Suprapubic skin (tissue), 4 donors: ENCODE results near the gene RFFL.

Experiments
- EP300 ChIP-seq: sonication (generic); formaldehyde crosslinking; IDR thresholded peaks from one replicate; pipeline ENCODE4 v1.6.1; 2017; ENCODE audit warnings: antibody characterized with exemption
- POLR2A ChIP-seq, 2 donors: fragments of 450-650 bp; IDR thresholded peaks; one replicate each; pipeline ENCODE4 v1.6.1; 2017; ENCODE audit warnings: antibody characterized with exemption in 2 of 2, mild to moderate bottlenecking in 2 of 2, moderate library complexity in 2 of 2
- POLR2AphosphoS5 ChIP-seq, 3 donors: sonication (generic); formaldehyde crosslinking; IDR thresholded peaks; one replicate each; pipeline ENCODE4 v1.6.1; 2017; ENCODE audit warnings: antibody characterized with exemption in 3 of 3
- TF ChIP-seq, protein P1 (sequence below), 2 donors: fragments of 200-600 bp in 1 of 2; fragments of 450-650 bp in 1 of 2; sonication (generic) in 1 of 2; IDR thresholded peaks; one replicate each; pipeline ENCODE4 v1.5.1; 2016 to 2019; ENCODE audit warnings: antibody characterized with exemption in 2 of 2, mild to moderate bottlenecking in 1 of 2, moderate library complexity in 1 of 2

DNA sequence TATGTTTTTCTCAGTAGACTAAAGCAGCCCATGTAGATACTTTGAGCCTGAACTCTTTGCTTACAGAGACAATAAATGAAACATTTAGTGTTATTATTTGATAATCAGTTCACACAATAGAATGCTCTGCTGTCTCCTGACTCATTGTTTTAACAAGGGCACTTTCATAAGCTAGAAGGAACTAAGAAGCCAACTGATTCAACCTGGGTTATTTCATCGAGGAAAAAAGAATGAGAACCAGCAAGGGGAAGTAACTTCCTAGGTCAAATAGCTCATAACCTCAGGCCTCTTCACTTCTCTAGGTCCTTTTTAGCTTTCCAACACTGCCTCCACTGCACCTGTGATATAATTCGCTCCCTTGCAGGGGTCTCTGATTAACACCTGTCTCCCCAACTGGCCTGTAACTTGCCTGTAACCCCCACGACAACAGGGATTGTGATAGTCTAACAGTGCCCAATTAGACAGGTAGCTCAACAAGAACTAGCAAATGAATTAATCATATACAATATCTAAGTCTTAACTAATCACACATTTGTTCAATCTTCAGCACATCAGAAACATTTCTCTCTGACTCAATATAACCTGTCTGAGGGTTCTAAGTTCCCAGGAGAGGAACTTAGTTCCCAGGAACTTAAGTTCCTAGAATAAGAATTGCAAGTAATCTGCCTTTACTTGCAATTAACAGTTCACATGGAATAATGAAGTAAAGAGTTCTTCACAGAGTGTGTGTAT, 34.8 kb downstream of the RFFL start:
- TF ChIP-seq, protein P1, sequence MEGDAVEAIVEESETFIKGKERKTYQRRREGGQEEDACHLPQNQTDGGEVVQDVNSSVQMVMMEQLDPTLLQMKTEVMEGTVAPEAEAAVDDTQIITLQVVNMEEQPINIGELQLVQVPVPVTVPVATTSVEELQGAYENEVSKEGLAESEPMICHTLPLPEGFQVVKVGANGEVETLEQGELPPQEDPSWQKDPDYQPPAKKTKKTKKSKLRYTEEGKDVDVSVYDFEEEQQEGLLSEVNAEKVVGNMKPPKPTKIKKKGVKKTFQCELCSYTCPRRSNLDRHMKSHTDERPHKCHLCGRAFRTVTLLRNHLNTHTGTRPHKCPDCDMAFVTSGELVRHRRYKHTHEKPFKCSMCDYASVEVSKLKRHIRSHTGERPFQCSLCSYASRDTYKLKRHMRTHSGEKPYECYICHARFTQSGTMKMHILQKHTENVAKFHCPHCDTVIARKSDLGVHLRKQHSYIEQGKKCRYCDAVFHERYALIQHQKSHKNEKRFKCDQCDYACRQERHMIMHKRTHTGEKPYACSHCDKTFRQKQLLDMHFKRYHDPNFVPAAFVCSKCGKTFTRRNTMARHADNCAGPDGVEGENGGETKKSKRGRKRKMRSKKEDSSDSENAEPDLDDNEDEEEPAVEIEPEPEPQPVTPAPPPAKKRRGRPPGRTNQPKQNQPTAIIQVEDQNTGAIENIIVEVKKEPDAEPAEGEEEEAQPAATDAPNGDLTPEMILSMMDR (IDR thresholded peaks at IDR 0.05): no peak
- TF ChIP-seq POLR2A (IDR thresholded peaks at IDR 0.05): no peak
- no peak for TF ChIP-seq EP300
- no peak for TF ChIP-seq POLR2AphosphoS5 (IDR thresholded peaks at IDR 0.05)
